HepG2 (cell line): ENCODE measurements around the gene TNFRSF9. TPM values are rescaled to one million over a fixed set of nuclear protein-coding genes. Genes with fewer than 3 reads are reported as not detected.

ENCODE experiments used
- CCDC6 ChIP-seq: sonication (generic); formaldehyde crosslinking; IDR thresholded peaks from 2 replicates; pipeline ENCODE4 v1.8.1; 2022; ENCODE audit warnings: mild to moderate bottlenecking, missing genetic modification reagents, moderate library complexity
- EHMT2 ChIP-seq: fragments of 200-600 bp; sonication (generic); IDR thresholded peaks from 2 replicates; pipeline ENCODE4 v1.7.0; 2017; ENCODE audit warnings: antibody characterized with exemption, low read depth, low read length, borderline replicate concordance
- HBP1 ChIP-seq: IDR thresholded peaks from 2 replicates; pipeline ENCODE4 v1.6.1; 2016; ENCODE audit warnings: low read depth, control low read depth
- HDAC1 ChIP-seq: sonication (generic); formaldehyde crosslinking; IDR thresholded peaks from 2 replicates; pipeline ENCODE4 v1.5.1; 2020; ENCODE audit warnings: mild to moderate bottlenecking, missing genetic modification reagents
- HES4 ChIP-seq: sonication (generic); formaldehyde crosslinking; IDR thresholded peaks from 2 replicates; pipeline ENCODE4 v1.9.0; 2021; ENCODE audit warnings: mild to moderate bottlenecking, missing genetic modification reagents, borderline replicate concordance
- HOXA7 ChIP-seq: sonication (generic); formaldehyde crosslinking; IDR thresholded peaks from 2 replicates; pipeline ENCODE4 v1.8.1; 2022; ENCODE audit warnings: mild to moderate bottlenecking, missing genetic modification reagents, moderate library complexity
- KLF9 ChIP-seq: IDR thresholded peaks from 2 replicates; pipeline ENCODE4 v1.6.1; 2016; ENCODE audit warnings: low read depth
- LCORL ChIP-seq, 2 experiments: fragments of 450-650 bp in 1 of 2; sonication (generic) in 1 of 2; formaldehyde crosslinking in 1 of 2; IDR thresholded peaks; 2 replicates each; pipeline versions ENCODE4 v1.5.0 to v1.6.1; 2017 to 2020; ENCODE audit warnings: antibody characterized with exemption in 1 of 2, missing genetic modification reagents in 1 of 2
- MXD4 ChIP-seq: IDR thresholded peaks from 2 replicates; pipeline ENCODE4 v1.6.1; 2016; ENCODE audit warnings: mild to moderate bottlenecking, missing biosample characterization, missing genetic modification reagents
- PLRG1 ChIP-seq: fragments of 450-650 bp; conservative IDR thresholded peaks from 2 replicates; pipeline ENCODE4 v1.6.1; 2016
- PPARG ChIP-seq: conservative IDR thresholded peaks from 2 replicates; pipeline ENCODE4 v1.6.1; 2016; ENCODE audit warnings: missing biosample characterization, missing genetic modification reagents
- RBFOX2 ChIP-seq: fragments of 200-400 bp; formaldehyde crosslinking; IDR thresholded peaks from 2 replicates; pipeline ENCODE4 v1.6.1; 2017; ENCODE audit warnings: low read depth, mild to moderate bottlenecking, low read length
- RFXANK ChIP-seq: IDR thresholded peaks from 2 replicates; pipeline ENCODE4 v1.6.1; 2016
- TMF1 ChIP-seq: sonication (generic); formaldehyde crosslinking; IDR thresholded peaks from 2 replicates; pipeline ENCODE4 v1.8.1; 2022; ENCODE audit warnings: low read depth, missing genetic modification reagents
- TRAFD1 ChIP-seq: sonication (generic); formaldehyde crosslinking; IDR thresholded peaks from 2 replicates; pipeline ENCODE4 v1.5.1; 2020; ENCODE audit warnings: missing genetic modification reagents, mild to moderate bottlenecking, borderline replicate concordance
- WIZ ChIP-seq: sonication (generic); formaldehyde crosslinking; IDR thresholded peaks from 2 replicates; pipeline ENCODE4 v1.5.1; 2020; ENCODE audit warnings: mild to moderate bottlenecking, missing genetic modification reagents
- ZNF136 ChIP-seq: sonication (generic); formaldehyde crosslinking; IDR thresholded peaks from 2 replicates; pipeline ENCODE4 v1.8.1; 2022; ENCODE audit warnings: low read depth, mild to moderate bottlenecking, moderate library complexity, missing genetic modification reagents
- ZNF235 ChIP-seq: sonication (generic); formaldehyde crosslinking; IDR thresholded peaks from 2 replicates; pipeline ENCODE4 v1.8.1; 2023; ENCODE audit warnings: mild to moderate bottlenecking, missing genetic modification reagents, borderline replicate concordance
- ZNF326 ChIP-seq: sonication (generic); formaldehyde crosslinking; IDR thresholded peaks from 2 replicates; pipeline ENCODE4 v1.4.0; 2020; ENCODE audit warnings: missing genetic modification reagents, borderline replicate concordance
- ZNF335 ChIP-seq: sonication (generic); formaldehyde crosslinking; IDR thresholded peaks from 2 replicates; pipeline ENCODE4 v1.4.0; 2020; ENCODE audit warnings: missing genetic modification reagents
- ZNF550 ChIP-seq: sonication (generic); formaldehyde crosslinking; IDR thresholded peaks from 2 replicates; pipeline ENCODE4 v1.4.0; 2020; ENCODE audit warnings: mild to moderate bottlenecking, missing genetic modification reagents, borderline replicate concordance
- ZNF607 ChIP-seq: sonication (generic); formaldehyde crosslinking; IDR thresholded peaks from 2 replicates; pipeline ENCODE4 v1.5.1; 2020; ENCODE audit warnings: missing genetic modification reagents, mild to moderate bottlenecking, borderline replicate concordance
- ZNF652 ChIP-seq: IDR thresholded peaks from 2 replicates; pipeline ENCODE4 v1.6.1; 2016; ENCODE audit warnings: low read depth, borderline replicate concordance
- ZNF674 ChIP-seq: sonication (generic); formaldehyde crosslinking; IDR thresholded peaks from 2 replicates; pipeline ENCODE4 v1.5.0; 2020; ENCODE audit warnings: low read depth, mild to moderate bottlenecking, missing genetic modification reagents
- polyA plus RNA-seq, 8 experiments: library from polyadenylated mRNA; depleted of rRNA in 3 of 8; stranded (reverse) in 7 of 8; unstranded in 1 of 8; fragments of >200 nt; fragmentation: Illumina TruSeq in 4 of 8; extraction: Trizol in 4 of 8; gene quantifications; 2 replicates each; pipeline versions ENCODE4 v1.2.1 to v1.2.3, GENCODE V29; 2011 to 2016; ENCODE audit warnings: low read depth in 4 of 8, missing spikeins in 1 of 8, mixed read lengths in 1 of 8; ENCODE audit not compliant: insufficient read depth in 1 of 8
- total RNA-seq, 5 experiments: library from RNA; depleted of rRNA; stranded (reverse); fragments of >200 nt; fragmentation: Illumina TruSeq; extraction: Trizol; gene quantifications; 2 replicates each; pipeline ENCODE4 v1.2.3, GENCODE V29; 2016; ENCODE audit warnings: low read depth in 1 of 5
- TF ChIP-seq, protein P1 (sequence below): sonication (generic); IDR thresholded peaks from 2 replicates; pipeline ENCODE4 v1.6.1; 2016; ENCODE audit warnings: low read depth, borderline replicate concordance
- TF ChIP-seq, protein P2 (sequence below): sonication (generic); formaldehyde crosslinking; IDR thresholded peaks from 2 replicates; pipeline ENCODE4 v1.5.0; 2020; ENCODE audit warnings: missing genetic modification reagents

TNFRSF9 gene
- total and polyA plus RNA-seq, 2 of the 13 experiments (the other 11 are each of a cell fraction or from before 2014, with no cell fraction given) = 0.07 TPM; not detected in 1

DNA sequence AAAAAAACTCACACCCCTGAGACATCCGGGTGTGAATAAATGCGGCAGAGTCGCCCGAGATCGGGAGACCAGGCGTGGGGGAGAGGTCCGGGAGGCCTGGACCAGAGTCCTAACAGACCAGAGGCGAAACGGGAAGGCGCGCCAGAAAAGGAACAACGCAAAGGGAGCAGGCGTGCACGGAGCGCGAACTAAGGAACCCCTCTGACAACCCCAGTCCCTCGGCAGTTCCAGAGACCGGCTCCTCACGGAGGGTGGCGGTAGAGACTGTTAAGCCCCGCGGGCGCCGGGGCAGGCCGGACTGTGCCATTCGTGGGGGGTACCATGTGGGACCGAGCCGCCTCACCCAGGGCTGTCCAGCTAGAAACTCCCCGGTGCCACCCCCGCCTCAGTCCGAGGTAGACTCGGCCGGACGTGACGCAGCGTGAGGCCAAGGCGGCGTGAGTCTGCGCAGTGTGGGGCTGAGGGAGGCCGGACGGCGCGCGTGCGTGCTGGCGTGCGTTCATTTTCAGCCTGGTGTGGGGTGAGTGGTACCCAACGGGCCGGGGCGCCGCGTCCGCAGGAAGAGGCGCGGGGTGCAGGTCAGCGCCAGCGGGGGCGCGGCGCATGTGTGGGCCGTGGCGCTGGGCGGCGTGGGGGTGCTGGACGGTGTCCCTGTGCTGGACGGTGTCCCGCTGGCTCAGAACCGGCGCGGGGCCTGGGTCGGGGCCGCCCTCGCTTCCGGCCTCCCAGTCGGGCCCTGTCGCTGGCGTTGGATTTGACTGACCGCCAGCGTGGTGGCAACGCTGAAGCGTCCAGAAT lies 20.8 kb upstream of the TNFRSF9 start, which contains the start of gene PARK7 (continued):
- peak; percentile 92; the same call in 1 of the 2 replicates for TF ChIP-seq ZNF674
- TF ChIP-seq, protein P1, sequence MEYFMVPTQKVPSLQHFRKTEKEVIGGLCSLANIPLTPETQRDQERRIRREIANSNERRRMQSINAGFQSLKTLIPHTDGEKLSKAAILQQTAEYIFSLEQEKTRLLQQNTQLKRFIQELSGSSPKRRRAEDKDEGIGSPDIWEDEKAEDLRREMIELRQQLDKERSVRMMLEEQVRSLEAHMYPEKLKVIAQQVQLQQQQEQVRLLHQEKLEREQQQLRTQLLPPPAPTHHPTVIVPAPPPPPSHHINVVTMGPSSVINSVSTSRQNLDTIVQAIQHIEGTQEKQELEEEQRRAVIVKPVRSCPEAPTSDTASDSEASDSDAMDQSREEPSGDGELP = peak; percentile 76; the same call in 1 of the 2 replicates
- TF ChIP-seq TRAFD1 = no peak
- no peak for TF ChIP-seq KLF9
- TF ChIP-seq RFXANK (CRISPR knock-in tag) = peak; percentile 21; the same call in 1 of the 2 replicates
- TF ChIP-seq TMF1 = peak; percentile 94
- TF ChIP-seq ZNF335 (CRISPR knock-in tag) = no peak
- peak; percentile 91; the same call in 1 of the 2 replicates for TF ChIP-seq ZNF607 (CRISPR knock-in tag)
- TF ChIP-seq ZNF136 (CRISPR knock-in tag) = no peak; the same call in 1 of the 2 replicates
- TF ChIP-seq, protein P2, sequence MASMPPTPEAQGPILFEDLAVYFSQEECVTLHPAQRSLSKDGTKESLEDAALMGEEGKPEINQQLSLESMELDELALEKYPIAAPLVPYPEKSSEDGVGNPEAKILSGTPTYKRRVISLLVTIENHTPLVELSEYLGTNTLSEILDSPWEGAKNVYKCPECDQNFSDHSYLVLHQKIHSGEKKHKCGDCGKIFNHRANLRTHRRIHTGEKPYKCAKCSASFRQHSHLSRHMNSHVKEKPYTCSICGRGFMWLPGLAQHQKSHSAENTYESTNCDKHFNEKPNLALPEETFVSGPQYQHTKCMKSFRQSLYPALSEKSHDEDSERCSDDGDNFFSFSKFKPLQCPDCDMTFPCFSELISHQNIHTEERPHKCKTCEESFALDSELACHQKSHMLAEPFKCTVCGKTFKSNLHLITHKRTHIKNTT (CRISPR knock-in tag) = no peak
- TF ChIP-seq EHMT2 = no peak
- peak; percentile 25; the same call in 1 of the 2 replicates for TF ChIP-seq PPARG (CRISPR knock-in tag)
- no peak for TF ChIP-seq HOXA7
- TF ChIP-seq ZNF235 (CRISPR knock-in tag) = 0 out of 2 replicates have a peak, but pooled peaks have one; percentile 50
- no peak for TF ChIP-seq LCORL (IDR thresholded peaks at IDR 0.05)
- peak; percentile 39; the same call in 1 of the 2 replicates for TF ChIP-seq LCORL (CRISPR knock-in tag; IDR thresholded peaks at IDR 0.05)
- TF ChIP-seq HBP1 (CRISPR knock-in tag) = peak; percentile 90
- TF ChIP-seq WIZ (CRISPR knock-in tag) = no peak
- no peak for TF ChIP-seq ZNF326 (CRISPR knock-in tag)
- peak; percentile 99 for TF ChIP-seq RBFOX2
- no peak for TF ChIP-seq ZNF550 (CRISPR knock-in tag)
- TF ChIP-seq PLRG1 = no peak
- TF ChIP-seq HDAC1 = peak; percentile 88
- TF ChIP-seq HES4 (CRISPR knock-in tag) = peak; percentile 65; the same call in 1 of the 2 replicates
- TF ChIP-seq CCDC6 (CRISPR knock-in tag) = no peak
- TF ChIP-seq ZNF652 (CRISPR knock-in tag) = no peak
- peak; percentile 91 for TF ChIP-seq MXD4 (CRISPR knock-in tag)
